Activated CD4-positive, alpha-beta memory T cell treated with anti-CD3 and anti-CD28 coated beads for 36 hours (primary cell): Measurements from ENCODE around the gene ATN1. TPM values are rescaled to one million over a fixed set of nuclear protein-coding genes. Genes with fewer than 3 reads are reported as not detected.

Source experiments
- CTCF ChIA-PET: fragments of 350-600 bp; sonication (Branson Sonifier 250); formaldehyde crosslinking; loops from one replicate; lab custom pipeline; 2021; ENCODE audit warnings: antibody characterized with exemption, inconsistent platforms; lab: Charles Lee
- POLR2A ChIA-PET: fragments of 350-600 bp; sonication (Branson Sonifier 250); formaldehyde crosslinking; loops from one replicate; lab custom pipeline; 2021; ENCODE audit warnings: antibody characterized with exemption; lab: Charles Lee
- DNase-seq: peaks from one replicate; pipeline ENCODE4 v3.0.0-alpha.2; 2020
- H3K27ac Mint-ChIP-seq: one replicate; pipeline ENCODE4 v1.8.0; 2021; ENCODE audit warnings: mixed read lengths
- H3K27me3 Mint-ChIP-seq: one replicate; pipeline ENCODE4 v1.8.0; 2021; ENCODE audit warnings: mixed read lengths
- H3K36me3 Mint-ChIP-seq: one replicate; pipeline ENCODE4 v1.8.0; 2021; ENCODE audit warnings: mixed read lengths
- H3K4me1 Mint-ChIP-seq: one replicate; pipeline ENCODE4 v1.8.0; 2021; ENCODE audit warnings: low read depth, mixed read lengths
- H3K4me3 Mint-ChIP-seq: one replicate; pipeline ENCODE4 v1.8.0; 2021; ENCODE audit warnings: mild to moderate bottlenecking, mixed read lengths
- H3K9me3 Mint-ChIP-seq: one replicate; pipeline ENCODE4 v1.8.0; 2021; ENCODE audit warnings: mixed read lengths
- intact Hi-C: fragments of 100-400 bp; cut with micrococcal nuclease; formaldehyde crosslinking; loops from one replicate; pipeline ENCODE4 v1.15.1; 2023
- total RNA-seq, 2 experiments: library from RNA; stranded (reverse); gene quantifications; one replicate each; pipeline ENCODE4 v1.2.3, GENCODE V29; 2021

The ATN1 gene
- total RNA-seq, 2 experiments from 2014 or later = 34.8 to 37.8 TPM

- ChIA-PET POLR2A (interaction anchor here (1.1 to 2.7 kb wide), 6 partner anchors 10 to 56 kb away, joined by 3 to 28 read pairs (median 6); partner anchors contain the start of genes C12orf57, RNU7-1 and SPSB2), CTCF (interaction anchor here (0.6 to 2.2 kb wide), 7 partner anchors 10 to 75 kb away, joined by 3 to 12 read pairs (median 3); partner anchors contain the start of genes C12orf57 and RNU7-1)
- Mint-ChIP-seq H3K9me3 (no peaks in the 10 kb centered on the region), H3K36me3 (peaks cover 3% of the 10 kb centered on the region), H3K4me3 (peak overlapping the region; percentile 84), H3K27me3 (no peaks in the 10 kb centered on the region), H3K4me1 (peaks cover 69% of the 10 kb centered on the region), H3K27ac (peak overlapping the region; percentile 89)
- intact Hi-C loops = loop anchor here (1.0 kb wide), 1 partner anchor 8 kb away; no protein-coding TSS in a partner anchor
- no peak for DNase-seq
Observed at GRCh38 chr12:6928022-6928702, 403 bp downstream of the ATN1 start.

- Mint-ChIP-seq H3K9me3 (no peaks in the 10 kb centered on the region), H3K4me3 (peak overlapping the region; percentile 84), H3K36me3 (peaks cover 3% of the 10 kb centered on the region), H3K27me3 (no peaks in the 10 kb centered on the region), H3K27ac (peak overlapping the region; percentile 89), H3K4me1 (peaks cover 74% of the 10 kb centered on the region)
- no peak for DNase-seq
- ChIA-PET POLR2A (interaction anchor here (1.1 to 2.7 kb wide), 6 partner anchors 9 to 56 kb away, joined by 3 to 28 read pairs (median 6); partner anchors contain the start of genes C12orf57, RNU7-1 and SPSB2), CTCF (interaction anchor here (0.6 to 2.2 kb wide), 8 partner anchors 9 to 76 kb away, joined by 3 to 12 read pairs (median 4); partner anchors contain the start of genes C12orf57 and RNU7-1)
- intact Hi-C loops = loop anchor here (1.0 kb wide), 1 partner anchor 7 kb away; no protein-coding TSS in a partner anchor
Observed at GRCh38 chr12:6928703-6929407, 1.1 kb downstream of the ATN1 start.

DNA sequence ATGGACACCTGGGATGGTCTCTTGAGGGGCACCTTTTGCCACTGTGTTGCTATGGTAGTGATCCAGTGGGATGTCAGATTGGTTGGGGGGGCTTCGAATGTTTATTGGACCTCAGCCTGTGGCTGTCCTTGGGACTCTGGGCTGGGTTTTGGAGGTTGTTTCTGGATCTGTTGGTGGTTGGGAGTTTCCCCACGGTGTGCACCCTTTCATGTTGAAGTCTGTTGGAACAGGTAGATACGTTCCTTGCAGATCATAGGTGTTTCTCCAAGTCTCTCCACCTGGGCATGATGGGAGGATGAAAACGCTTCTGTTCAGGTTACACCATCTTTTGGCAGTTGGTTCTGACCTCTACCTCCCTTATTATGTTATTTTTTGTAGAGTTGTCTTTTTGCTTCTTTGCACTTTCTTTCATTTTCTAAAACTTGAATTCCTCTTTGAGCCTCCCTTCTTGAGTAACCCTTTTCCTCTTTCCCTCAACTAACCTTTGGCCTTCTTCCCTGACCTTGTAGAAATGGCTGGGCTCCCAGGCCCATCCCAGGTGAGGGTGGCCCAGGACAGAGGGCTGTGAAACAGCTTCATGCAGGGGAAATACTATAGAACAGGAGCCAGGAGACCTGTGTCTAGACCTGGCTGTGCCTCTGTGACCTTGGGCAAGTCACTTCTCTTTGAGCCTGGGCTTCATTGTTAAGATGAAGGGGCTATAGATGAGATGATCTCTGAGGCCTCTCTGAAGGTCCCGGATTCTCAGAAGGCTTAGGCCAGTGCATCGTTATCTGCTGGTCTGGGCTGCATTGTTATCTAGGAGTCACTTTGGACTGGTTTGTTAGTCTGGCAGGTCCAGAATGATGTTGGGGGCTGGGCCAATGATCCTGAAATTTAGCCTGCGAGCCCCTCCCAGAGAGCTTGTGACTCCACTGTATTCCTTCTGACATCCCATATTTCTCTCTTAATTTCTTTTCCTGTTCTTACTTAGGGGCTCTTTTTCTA lies 2.0 kb downstream of the ATN1 start:
- H3K9me3 Mint-ChIP-seq = no peaks in the 10 kb centered on the region
- H3K27me3 Mint-ChIP-seq = no peaks in the 10 kb centered on the region
- POLR2A ChIA-PET = interaction anchor here (1.2 to 2.7 kb wide), 4 partner anchors 8 to 22 kb away, joined by 5 to 28 read pairs (median 11); partner anchors contain the start of genes C12orf57 and RNU7-1

GRCh38 chr12:6932766-6933165 lies 5.0 kb downstream of the ATN1 start:
- peaks cover 20% of the 10 kb centered on the region for H3K36me3 Mint-ChIP-seq
- peak overlapping the region; percentile 83 for H3K27ac Mint-ChIP-seq
- ChIA-PET CTCF (interaction anchor here (1.2 to 2.7 kb wide), 3 partner anchors 8 to 32 kb away, joined by 3 to 10 read pairs (median 8); no protein-coding TSS in a partner anchor), POLR2A (interaction anchor here (2.7 kb wide), 1 partner anchor 11 kb away, joined by 14 read pairs; the partner anchor contains the start of genes C12orf57 and RNU7-1)
- H3K4me3 Mint-ChIP-seq = no peak overlapping the region
- H3K27me3 Mint-ChIP-seq = no peaks in the 10 kb centered on the region
- no peaks in the 10 kb centered on the region for H3K9me3 Mint-ChIP-seq
- intact Hi-C loops = no loop called here
- no peak for DNase-seq
- H3K4me1 Mint-ChIP-seq = peaks cover 68% of the 10 kb centered on the region

More for the DNA sequence above, 2.0 kb downstream of the ATN1 start:
- H3K36me3 Mint-ChIP-seq = peaks cover 5% of the 10 kb centered on the region
- intact Hi-C loops = no loop called here
- CTCF ChIA-PET = interaction anchor here (0.9 to 2.2 kb wide), 7 partner anchors 8 to 77 kb away, joined by 3 to 12 read pairs (median 4); partner anchors contain the start of gene SPSB2
- DNase-seq = no peak
- H3K4me3 Mint-ChIP-seq = peak overlapping the region; percentile 84
- H3K27ac Mint-ChIP-seq = peak overlapping the region; percentile 89
- H3K4me1 Mint-ChIP-seq = peaks cover 72% of the 10 kb centered on the region

DNA sequence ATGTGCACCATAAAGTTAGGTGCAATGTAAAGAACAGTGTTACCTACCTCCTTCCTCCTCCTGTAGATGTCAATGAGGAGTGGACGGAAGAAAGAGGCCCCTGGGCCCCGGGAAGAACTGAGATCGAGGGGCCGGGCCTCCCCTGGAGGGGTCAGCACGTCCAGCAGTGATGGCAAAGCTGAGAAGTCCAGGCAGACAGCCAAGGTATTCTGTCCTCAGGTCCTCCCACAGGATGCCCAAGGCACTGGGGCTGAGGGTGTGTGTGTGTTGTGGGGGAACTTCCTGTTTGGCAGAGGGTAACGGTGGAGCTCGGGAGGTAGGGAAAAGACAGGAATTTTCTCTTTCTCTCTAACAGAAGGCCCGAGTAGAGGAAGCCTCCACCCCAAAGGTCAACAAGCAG lies 6.4 kb downstream of the ATN1 start:
- no peaks in the 10 kb centered on the region for H3K9me3 Mint-ChIP-seq
- no peaks in the 10 kb centered on the region for H3K27me3 Mint-ChIP-seq
- H3K27ac Mint-ChIP-seq = peak overlapping the region; percentile 61
- H3K4me1 Mint-ChIP-seq = peaks cover 65% of the 10 kb centered on the region
- POLR2A ChIA-PET = interaction anchor here (0.9 to 1.0 kb wide), 2 partner anchors 9 to 10 kb away, joined by 3 to 5 read pairs; partner anchors contain the start of genes C12orf57 and RNU7-1
- CTCF ChIA-PET = interaction anchor here (0.8 to 2.7 kb wide), 6 partner anchors 8 to 62 kb away, joined by 3 to 10 read pairs (median 4); partner anchors contain the start of genes C12orf57 and RNU7-1
- H3K36me3 Mint-ChIP-seq = peaks cover 18% of the 10 kb centered on the region
- intact Hi-C loops = no loop called here
- DNase-seq = no peak
- no peak overlapping the region for H3K4me3 Mint-ChIP-seq

DNA sequence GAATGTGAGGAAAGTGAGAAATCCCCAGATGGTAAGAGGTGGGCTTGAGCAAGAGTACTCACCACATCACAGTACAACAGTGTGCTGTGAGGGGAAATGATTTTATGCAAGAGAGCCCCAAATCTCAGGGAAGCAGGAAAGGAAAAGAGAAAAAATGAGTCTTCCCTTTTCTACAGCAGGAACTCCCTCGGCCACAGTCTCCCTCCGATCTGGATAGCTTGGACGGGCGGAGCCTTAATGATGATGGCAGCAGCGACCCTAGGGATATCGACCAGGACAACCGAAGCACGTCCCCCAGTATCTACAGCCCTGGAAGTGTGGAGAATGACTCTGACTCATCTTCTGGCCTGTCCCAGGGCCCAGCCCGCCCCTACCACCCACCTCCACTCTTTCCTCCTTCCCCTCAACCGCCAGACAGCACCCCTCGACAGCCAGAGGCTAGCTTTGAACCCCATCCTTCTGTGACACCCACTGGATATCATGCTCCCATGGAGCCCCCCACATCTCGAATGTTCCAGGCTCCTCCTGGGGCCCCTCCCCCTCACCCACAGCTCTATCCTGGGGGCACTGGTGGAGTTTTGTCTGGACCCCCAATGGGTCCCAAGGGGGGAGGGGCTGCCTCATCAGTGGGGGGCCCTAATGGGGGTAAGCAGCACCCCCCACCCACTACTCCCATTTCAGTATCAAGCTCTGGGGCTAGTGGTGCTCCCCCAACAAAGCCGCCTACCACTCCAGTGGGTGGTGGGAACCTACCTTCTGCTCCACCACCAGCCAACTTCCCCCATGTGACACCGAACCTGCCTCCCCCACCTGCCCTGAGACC lies 7.8 kb downstream of the ATN1 start:
- no peak for DNase-seq
- Mint-ChIP-seq H3K27ac (peak overlapping the region; percentile 94), H3K9me3 (no peaks in the 10 kb centered on the region), H3K4me1 (peaks cover 54% of the 10 kb centered on the region), H3K4me3 (peak overlapping the region; percentile 76), H3K27me3 (no peaks in the 10 kb centered on the region), H3K36me3 (peaks cover 18% of the 10 kb centered on the region)
- CTCF ChIA-PET = interaction anchor here (1.2 to 3.3 kb wide), 7 partner anchors 8 to 64 kb away, joined by 3 to 17 read pairs (median 7); partner anchors contain the start of genes C12orf57, RNU7-1 and SPSB2
- intact Hi-C loops = loop anchor here (1.0 to 2.0 kb wide), 2 partner anchors 7 to 31 kb away; partner anchors contain the start of gene LRRC23
- POLR2A ChIA-PET = interaction anchor here (1.5 to 3.1 kb wide), 2 partner anchors 9 to 10 kb away, joined by 9 to 33 read pairs; partner anchors contain the start of genes C12orf57 and RNU7-1

DNA sequence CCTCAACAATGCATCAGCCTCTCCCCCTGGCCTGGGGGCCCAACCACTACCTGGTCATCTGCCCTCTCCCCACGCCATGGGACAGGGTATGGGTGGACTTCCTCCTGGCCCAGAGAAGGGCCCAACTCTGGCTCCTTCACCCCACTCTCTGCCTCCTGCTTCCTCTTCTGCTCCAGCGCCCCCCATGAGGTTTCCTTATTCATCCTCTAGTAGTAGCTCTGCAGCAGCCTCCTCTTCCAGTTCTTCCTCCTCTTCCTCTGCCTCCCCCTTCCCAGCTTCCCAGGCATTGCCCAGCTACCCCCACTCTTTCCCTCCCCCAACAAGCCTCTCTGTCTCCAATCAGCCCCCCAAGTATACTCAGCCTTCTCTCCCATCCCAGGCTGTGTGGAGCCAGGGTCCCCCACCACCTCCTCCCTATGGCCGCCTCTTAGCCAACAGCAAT lies 8.5 kb downstream of the ATN1 start:
- POLR2A ChIA-PET = interaction anchor here (0.6 to 3.2 kb wide), 6 partner anchors 8 to 45 kb away, joined by 3 to 33 read pairs (median 14); partner anchors contain the start of genes C12orf57, PTPN6 and RNU7-1
- intact Hi-C loops = loop anchor here (1.0 to 2.0 kb wide), 2 partner anchors 8 to 31 kb away; partner anchors contain the start of gene LRRC23
- H3K27ac Mint-ChIP-seq = peak overlapping the region; percentile 94
- H3K36me3 Mint-ChIP-seq = peaks cover 18% of the 10 kb centered on the region
- no peaks in the 10 kb centered on the region for H3K9me3 Mint-ChIP-seq
- H3K4me1 Mint-ChIP-seq = peaks cover 49% of the 10 kb centered on the region
- H3K4me3 Mint-ChIP-seq = peak overlapping the region; percentile 76
- DNase-seq = no peak
- CTCF ChIA-PET = interaction anchor here (0.6 to 5.1 kb wide), 8 partner anchors 8 to 63 kb away, joined by 3 to 63 read pairs (median 10); partner anchors contain the start of genes ENO2 and SPSB2
- H3K27me3 Mint-ChIP-seq = no peaks in the 10 kb centered on the region

- H3K4me1 Mint-ChIP-seq = peaks cover 46% of the 10 kb centered on the region
- H3K9me3 Mint-ChIP-seq = no peaks in the 10 kb centered on the region
- H3K27ac Mint-ChIP-seq = peak overlapping the region; percentile 94
- H3K36me3 Mint-ChIP-seq = peaks cover 18% of the 10 kb centered on the region
- CTCF ChIA-PET = interaction anchor here (0.6 to 5.1 kb wide), 13 partner anchors 8 to 175 kb away, joined by 3 to 63 read pairs (median 8); partner anchors contain the start of genes ENO2 and SPSB2
- intact Hi-C loops = loop anchor here (1.0 to 2.0 kb wide), 2 partner anchors 9 to 32 kb away; partner anchors contain the start of gene LRRC23
- H3K4me3 Mint-ChIP-seq = peak overlapping the region; percentile 76
- peak; percentile 82 for DNase-seq
- no peaks in the 10 kb centered on the region for H3K27me3 Mint-ChIP-seq
- POLR2A ChIA-PET = interaction anchor here (0.6 to 3.2 kb wide), 17 partner anchors 8 to 171 kb away, joined by 3 to 33 read pairs (median 9); partner anchors contain the start of genes ATN1, C12orf57, CDCA3 and ENO2
Observed at GRCh38 chr12:6936636-6937480, 9.1 kb downstream of the ATN1 start.
